Stimulated activated naive CD4-positive, alpha-beta T cell (primary cell): ENCODE measurements around the gene NFKBIE.
"Not testable (repeated sequence)": the region's sequence is repeated elsewhere in the genome, so short reads cannot be mapped to it uniquely, and the experiment has no call there.

Experiments
- DNase-seq, 6 experiments: peaks; one replicate each; lab custom pipeline; 2025; lab: John Stamatoyannopoulos, UW

The NFKBIE gene

GRCh38 chr6:44245912-44246662 lies 19.3 kb downstream of the NFKBIE start:
- peak; percentile 66 to 91 (median 84) for DNase-seq

- no peak for DNase-seq
These were observed 19.9 kb downstream of the NFKBIE start for GRCh38 chr6:44245391-44245911.

DNA sequence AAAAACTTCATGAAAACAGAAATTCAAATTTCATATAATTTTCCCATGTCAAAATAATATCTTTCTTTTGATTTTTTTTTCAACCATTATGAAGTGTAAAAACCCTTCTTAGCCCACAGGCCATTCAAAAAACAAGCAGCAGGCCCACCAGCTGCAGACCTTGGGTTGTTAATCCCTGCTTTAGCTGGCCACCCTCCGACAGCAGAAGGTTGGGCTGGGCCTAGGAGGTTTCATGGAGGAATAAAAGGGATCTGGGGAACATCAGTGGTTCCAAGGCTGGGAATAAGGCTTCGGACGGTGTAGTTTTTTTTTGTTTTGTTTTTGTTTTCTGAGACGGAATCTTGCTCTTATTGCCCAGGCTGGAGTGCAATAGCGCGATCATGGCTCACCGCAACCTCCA lies 22.0 kb downstream of the NFKBIE start:
- DNase-seq = no peak

GRCh38 chr6:44238687-44239350 lies 26.5 kb downstream of the NFKBIE start:
- no peak for DNase-seq

DNA sequence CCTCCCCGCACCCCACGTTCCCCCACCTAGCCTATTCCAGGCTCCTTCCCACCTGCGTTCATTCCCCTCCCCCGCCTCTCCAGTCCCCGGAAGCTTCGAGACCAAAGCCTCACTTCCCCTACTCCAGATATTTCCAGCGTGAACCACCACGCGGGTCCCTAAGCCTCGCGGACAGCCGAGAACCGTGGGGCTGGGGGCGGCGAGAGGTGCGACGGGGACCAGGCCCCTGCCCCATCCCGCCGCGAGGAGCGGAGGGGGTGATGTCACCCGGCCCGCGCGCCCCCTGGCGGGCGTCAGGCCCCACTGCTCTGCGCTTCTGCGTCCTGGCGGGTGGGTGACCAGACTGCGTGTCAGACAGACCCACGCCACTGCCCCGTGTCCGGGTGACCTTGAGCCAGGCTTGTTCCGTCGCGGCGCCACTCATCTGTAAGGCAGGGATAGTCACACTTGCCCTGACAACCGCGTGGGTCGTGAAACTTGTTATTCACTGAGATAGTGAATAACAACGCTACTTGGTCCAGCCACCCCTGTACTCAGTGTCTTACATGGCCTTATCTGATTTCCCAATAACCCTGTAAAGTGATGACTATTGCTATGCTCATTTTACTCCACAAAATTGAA lies 27.4 kb downstream of the NFKBIE start:
- peak; percentile 47 to 82 (median 72) for DNase-seq

DNA sequence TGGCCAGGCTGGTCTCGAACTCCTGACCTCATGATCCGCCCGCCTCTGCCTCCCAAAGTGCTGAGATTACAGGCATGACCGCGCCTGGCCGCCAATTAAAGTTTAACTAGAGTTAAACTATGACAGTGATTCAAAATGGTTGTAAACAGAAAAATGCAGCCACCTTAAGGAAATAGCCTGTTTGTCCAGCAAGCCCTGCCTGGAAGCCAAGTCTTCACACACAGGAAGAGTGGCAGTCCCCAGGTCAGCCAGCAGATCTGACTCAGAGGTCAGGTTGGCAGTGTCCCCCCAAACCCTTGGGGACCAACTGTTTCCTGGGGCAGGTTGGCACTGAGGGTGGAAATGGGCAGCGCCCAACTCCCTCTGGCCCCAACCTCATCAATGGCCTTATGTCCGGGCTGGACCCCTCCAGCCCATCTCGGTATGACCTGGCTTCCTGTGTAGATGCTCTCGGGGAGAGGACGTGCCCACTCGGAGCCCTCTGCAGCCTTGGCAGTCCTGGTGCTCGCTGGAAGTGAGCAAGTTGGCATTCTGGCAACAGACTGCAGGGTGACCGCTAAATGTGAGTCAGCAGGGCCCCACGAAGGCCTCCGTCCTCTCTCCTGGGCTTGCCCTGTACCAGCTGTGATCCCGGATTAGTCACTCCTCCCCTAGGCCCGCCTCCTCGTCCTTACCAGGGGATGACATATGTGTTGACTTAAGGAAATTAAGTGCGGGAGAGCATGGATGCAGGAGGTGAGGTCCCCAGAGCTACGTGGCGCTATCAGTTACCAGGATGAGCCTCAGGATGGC lies 28.1 kb downstream of the NFKBIE start:
- DNase-seq = peak in 2 of 6 experiments; percentile 46 to 50

GRCh38 chr6:44235891-44236516 lies 29.3 kb downstream of the NFKBIE start:
- DNase-seq = no peak

- no peak for DNase-seq
These were observed 30.1 kb downstream of the NFKBIE start for GRCh38 chr6:44235269-44235668.

DNA sequence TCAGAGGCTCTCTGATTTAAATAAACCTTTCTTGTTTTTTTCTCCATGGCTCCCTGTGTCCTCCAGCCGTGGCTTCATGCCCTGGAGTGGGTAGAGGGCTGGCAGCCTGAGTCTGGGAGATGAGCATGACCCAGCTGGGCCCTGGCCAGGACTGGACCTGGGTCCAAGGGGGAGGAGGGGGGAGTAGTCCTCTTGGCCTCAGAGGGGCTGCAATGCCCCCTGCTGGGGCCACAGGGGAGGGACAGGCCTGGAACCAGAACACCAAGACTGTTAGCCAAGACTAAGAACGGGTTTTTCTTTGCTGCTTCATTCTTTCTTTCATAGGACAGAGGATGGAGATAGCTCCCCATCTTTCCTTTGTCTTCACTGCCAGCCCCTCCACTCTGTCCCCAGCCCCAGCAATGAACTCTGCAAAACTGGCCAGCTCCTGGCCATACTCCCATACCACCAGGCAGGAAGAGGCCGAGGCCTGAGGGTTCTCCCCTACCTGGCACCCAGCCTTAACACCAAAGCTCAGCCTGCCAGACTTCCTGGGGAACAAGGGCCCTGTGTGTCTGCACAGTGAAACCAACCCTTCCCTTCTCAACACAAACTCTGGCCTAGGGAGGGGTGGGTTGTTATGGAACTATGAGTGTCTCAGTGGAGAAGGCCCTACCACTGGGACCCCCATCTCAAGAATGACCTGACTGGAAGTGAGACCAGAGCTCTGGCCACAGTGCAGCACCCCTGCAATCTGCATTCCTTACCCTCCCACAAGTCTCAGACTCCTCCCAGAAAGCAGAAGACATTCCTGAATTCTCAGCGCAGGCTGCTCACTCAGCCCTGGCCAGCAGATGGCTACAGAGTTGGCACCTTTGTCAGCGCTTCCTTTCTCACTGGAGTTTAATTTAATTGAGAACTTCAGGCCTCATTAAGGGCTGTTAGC lies 31.0 kb downstream of the NFKBIE start:
- no peak for DNase-seq

- DNase-seq = no peak
These were observed 31.7 kb downstream of the NFKBIE start for GRCh38 chr6:44233567-44234100.

DNA sequence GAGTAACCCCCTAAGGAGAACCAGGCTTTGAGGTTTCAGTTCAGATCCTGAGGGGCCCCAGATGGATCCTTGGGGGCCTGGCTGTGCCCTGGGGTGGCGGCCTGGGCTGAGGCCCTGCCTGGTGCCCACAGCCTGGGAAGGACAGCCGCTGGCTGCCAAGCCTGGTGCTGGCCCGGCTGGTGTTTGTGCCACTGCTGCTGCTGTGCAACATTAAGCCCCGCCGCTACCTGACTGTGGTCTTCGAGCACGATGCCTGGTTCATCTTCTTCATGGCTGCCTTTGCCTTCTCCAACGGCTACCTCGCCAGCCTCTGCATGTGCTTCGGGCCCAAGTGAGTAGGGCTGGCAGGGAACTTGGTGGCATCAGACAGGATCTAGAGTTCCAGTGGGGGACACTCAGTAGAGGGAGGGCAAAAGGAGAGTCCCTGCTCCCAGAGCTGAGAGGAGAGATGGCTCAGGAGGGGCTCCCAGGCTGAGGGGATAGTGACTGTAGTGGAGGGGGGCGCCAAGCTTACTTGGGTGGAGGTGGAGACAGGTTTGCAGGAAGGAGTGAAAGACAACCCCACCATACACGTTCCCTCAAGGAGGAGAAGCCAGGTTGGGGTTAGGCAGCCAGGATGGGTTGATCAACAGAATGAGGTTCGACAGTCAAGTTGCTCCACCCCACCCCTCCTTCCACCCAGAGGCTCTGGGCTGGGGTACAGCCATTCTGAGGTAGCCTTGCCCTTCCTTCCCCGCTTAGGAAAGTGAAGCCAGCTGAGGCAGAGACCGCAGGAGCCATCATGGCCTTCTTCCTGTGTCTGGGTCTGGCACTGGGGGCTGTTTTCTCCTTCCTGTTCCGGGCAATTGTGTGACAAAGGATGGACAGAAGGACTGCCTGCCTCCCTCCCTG lies 32.4 kb downstream of the NFKBIE start:
- no peak for DNase-seq

GRCh38 chr6:44231426-44231825 lies 33.9 kb downstream of the NFKBIE start:
- DNase-seq = not testable (repeated sequence)

GRCh38 chr6:44230034-44230675 lies 35.2 kb downstream of the NFKBIE start:
- DNase-seq = no peak

DNA sequence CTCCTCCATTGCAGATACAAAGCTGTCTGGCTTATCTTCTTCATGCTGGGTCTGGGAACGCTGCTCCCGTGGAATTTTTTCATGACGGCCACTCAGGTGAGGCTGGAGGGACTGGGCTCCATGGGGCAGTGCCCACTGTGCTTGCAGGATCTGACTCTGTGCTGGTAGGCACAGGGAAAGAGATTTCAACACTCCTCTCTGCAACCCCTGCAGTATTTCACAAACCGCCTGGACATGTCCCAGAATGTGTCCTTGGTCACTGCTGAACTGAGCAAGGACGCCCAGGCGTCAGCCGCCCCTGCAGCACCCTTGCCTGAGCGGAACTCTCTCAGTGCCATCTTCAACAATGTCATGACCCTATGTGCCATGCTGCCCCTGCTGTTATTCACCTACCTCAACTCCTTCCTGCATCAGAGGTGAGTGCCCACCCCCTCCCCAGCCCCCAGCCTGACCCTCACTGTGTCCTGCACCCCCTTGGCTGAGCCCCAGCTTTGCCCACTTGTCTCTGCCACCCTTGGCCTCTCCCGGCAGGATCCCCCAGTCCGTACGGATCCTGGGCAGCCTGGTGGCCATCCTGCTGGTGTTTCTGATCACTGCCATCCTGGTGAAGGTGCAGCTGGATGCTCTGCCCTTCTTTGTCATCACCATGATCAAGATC lies 35.8 kb downstream of the NFKBIE start:
- no peak for DNase-seq

DNA sequence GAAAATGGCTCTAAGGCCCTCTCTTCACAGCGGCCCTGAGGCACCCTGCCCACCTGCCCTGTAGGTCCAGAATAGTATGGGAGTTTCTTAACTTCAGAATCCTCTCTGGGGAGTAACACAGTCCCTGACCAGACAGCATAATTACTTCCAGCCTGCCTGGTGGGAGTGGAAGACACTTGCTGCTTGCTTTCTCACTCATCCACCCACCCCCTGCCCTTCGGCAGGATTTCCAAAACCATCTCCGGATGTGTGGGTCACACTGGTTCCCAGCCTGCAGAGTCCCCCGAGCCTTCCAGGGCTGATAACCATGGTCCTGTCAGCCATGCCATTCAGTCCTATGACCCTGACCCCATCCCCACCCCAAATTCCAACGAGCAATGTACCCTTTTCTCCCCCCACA lies 36.5 kb downstream of the NFKBIE start:
- DNase-seq = no peak

GRCh38 chr6:44228433-44228832 lies 36.9 kb downstream of the NFKBIE start:
- DNase-seq = no peak

- DNase-seq = no peak
These were observed 37.3 kb downstream of the NFKBIE start for GRCh38 chr6:44228031-44228430.

- no peak for DNase-seq
These were observed 38.1 kb downstream of the NFKBIE start for GRCh38 chr6:44227148-44227793.
